MV-4-11 (cell line): ENCODE results near the gene BCAR3.

Source experiments
- DNase-seq: peaks from one replicate; lab custom pipeline; 2025; lab: John Stamatoyannopoulos, UW

Gene BCAR3

DNA sequence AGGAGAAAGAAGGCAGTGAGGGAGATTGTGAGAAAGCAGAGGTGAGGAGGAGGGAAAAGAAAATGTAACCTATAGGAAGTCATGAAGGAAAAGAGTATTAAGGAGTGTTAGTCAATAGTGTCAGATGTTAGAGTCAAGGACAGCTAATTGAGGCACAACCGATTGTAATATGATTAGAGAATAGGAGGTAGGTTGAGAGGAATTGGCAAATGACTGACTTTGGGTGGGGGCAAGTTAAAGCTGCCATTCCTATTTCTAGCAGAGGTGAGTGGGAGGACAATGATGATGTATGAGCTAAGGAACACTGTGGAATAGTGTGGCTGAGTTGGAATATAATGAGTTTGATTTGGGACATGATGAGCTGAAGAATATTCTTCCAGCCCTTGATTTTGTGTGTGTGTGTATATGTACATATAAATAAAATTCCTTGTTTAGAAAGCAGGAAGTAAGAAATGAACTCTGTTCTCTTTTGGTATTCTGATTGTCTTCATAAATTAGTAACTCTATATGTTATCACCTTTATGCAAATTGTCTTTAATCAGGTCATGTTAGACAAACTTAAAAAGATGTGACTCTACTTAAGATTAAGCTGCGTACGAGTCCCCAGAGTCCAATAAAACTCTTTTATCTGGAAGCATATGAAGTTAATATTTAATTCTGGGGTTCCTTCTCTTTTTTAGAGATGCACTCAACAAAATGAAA lies 135.3 kb downstream of the BCAR3 start:
- DNase-seq, result no peak

DNA sequence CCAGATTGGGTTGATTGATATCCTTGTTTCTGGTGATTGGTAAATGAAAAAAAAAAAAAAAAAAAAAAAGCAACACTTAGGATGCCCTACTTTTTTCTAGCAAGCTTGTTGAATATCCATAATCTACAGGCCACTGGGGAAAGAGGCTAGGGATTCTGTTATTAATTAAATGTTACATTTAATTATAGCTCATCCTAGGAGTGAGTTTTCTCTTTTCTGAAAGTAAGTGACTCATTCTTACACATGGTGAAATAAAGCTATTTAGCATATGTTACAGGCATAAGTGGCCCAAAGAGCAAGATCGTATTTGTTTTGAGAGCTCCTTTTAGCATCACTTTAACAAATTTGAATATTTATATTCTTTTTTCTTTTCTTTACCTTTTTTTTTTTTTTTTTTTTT lies 139.2 kb downstream of the BCAR3 start:
- DNase-seq, result no peak

DNA sequence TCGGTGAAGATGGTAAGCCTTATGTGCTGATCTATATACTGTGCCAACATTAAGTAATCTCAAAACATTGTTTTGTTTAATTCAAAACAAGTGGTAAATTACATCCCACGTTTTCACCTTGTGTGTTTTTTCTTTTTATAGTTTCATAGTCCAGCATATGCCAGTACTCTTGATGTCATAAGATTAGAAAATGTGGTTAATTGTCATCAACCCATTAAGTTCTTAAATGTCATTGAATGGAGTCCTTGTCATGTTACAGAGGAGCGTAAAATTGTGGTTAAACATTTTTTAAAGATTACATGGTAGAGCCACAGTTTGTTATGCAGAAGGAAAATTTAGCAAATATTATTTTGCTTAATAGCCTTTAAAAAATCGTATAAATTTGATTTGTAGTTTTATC lies 140.6 kb downstream of the BCAR3 start:
- DNase-seq, result no peak

DNA sequence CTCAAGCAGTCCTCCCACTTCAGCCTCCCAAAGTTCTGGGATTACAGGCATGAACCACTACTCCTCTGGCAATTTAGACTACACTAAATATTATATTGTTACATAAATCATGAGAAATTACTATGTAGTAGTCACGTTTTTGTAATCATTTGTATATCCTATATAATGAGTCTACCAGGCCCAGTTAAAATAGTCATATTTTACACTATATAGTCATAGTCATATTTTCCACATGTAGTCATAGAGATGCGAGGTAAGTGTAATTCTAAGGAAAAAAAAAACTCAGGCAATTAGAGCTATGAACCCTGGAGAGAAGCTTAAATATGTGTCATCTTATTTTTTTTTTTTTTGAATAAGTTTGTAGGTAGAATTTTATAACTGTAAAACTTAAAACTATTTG lies 143.7 kb downstream of the BCAR3 start:
- no peak for DNase-seq

DNA sequence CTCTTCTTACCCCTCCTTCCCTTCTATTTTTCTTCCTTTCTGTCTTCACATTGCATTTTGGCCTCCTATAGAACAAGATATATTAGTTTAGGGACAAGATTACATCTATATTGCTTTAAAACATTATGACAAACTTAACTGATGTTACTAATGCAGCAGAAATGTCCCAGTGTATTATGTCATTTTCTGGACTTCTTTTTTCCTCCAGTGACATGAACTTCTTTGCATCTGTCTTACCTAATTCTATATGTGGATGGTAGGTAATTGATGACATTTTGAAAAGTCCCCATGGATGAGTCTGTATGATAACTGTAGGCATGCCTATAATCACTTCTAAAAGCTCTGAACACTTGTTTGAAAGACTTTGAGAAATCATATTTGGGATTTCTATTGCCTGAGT lies 144.2 kb downstream of the BCAR3 start:
- no peak for DNase-seq

DNA sequence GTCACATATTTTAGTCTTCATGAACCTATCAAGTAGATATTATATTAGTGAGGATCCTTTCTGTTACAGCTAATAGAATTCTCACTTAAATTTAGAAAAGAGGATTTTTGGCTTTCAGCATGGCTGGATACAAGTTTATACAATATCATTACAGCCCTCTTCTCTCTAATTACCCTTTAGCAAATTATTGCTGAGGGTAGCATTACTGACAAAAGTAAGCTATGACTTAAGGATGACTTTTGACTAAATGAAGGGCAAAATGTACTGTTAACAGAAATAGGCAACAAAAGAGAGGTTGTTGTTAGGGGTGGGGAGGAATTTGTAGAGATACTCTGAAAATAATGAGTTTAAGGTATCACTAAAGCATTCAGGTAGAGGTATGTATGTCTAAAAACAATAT lies 148.0 kb downstream of the BCAR3 start:
- DNase-seq, result no peak

DNA sequence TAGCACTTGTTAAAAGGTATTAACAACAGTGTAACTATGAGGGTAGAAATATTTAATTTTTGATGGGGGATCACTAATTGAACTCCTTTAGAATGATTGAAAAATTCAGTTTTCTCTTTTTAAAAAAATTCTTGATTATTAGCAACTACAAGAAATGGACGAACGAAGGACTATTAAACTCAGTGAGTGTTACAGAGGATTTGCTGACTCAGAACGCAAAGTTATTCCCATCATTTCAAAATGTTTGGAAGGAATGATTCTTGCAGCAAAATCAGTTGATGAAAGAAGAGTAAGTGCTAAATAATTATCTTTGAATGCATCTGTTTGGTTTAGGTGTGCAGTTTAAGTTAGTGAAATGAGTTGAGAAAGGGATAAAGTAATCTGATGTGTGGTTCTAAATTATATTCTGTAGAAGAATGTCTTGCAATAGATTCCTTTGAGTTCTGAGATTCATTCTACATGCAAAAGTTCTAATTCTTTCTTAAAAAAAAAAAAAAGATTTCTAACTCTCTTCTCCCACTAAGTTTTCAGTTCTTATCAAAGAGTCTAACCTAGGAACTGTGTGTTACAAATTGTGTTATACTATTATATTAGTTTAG lies 148.8 kb downstream of the BCAR3 start:
- no peak for DNase-seq

DNA sequence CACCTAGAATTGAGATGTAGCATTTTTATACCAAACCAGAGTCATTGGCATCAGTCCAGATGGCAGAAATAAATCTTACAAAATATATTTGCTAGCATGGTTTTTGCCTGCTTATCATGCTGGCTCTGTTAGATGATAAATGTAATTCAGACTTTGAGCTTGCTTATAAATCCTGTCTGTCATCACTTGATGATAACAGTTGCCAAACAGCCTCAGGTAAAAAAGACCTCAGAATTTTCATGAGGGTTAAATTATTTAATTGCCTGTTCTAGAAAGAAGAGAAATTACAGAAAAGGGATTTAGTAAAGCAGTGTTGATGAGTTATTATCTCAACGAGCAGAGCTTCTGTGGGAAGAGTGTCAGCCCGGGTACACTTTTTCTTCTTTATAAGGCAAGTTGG lies 150.4 kb downstream of the BCAR3 start:
- no peak for DNase-seq

DNA sequence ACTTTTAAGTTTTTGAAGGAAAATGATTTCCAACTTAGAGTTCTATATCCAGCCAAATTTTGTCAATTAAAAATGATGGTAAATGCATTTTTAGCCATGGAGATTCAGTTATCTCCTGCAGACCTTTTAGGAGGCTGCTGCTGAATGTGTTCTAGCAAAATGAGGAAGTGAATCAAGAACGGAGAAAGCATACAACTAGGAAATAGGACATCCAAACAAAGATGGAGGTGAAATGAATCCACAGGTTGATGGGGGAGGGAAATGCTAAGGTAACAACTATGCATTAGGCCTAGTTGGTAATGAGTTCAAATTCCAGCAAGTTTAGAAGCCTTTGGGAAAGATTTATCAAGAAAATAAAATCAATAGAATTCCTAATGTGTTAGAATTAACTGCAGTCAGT lies 153.2 kb downstream of the BCAR3 start:
- DNase-seq, result peak; percentile 48

DNA sequence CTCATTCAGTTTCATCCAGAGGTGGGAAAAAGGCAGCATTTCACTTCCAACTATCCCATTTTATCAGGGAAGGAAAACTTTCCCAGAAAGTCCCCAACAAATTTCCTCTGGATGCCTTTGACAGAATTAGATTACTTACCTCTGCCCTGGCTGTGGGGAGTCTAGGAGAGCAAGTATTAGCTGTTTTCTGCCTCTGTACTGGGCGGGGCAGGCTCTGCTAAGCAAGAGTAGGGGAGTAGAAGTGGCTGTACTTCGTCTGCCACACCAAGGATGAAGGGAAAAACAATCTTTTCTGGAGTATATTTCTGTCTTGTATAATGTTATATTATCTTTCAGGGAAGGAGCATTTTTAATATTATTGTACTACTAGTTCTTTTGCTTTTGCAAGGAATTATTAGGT lies 155.2 kb downstream of the BCAR3 start:
- DNase-seq, result no peak

DNA sequence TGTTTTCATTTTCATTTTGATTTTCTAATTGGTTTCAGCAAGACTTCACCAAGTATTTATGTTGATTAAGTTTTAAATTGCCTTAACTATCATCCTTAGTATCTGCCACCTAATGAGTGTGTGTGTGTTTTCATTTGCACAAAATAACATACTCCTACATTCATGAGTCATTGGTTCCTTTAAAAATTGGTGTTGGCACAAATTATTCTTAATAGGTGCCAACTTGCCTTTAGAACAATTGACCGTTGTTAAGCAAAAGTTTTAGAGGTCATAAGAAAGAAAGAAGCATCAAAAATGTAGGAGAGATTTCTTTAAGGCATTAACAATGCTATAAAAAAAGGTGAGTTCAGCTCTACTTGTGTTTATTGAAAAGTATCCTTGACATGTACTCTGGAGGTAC lies 156.2 kb downstream of the BCAR3 start:
- DNase-seq, result no peak

DNA sequence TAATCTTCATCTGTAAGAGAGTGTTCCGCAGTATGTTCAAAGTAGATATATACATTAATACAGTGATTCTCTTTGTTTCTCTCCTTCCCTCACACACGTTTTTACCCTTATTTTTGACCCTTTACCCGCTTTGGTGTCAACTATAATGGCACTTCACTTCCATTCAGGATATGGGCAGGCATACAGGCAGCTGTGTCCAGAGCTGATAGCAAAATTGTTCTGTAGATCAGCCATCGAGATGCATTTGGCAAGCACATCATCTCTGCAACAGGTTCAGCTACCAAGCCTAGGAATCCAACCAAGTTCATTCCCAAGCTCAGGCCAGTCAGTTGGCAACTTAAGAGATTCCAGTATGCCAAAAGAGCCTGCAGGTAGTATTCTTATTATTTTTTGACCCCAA lies 158.9 kb downstream of the BCAR3 start:
- no peak for DNase-seq

DNA sequence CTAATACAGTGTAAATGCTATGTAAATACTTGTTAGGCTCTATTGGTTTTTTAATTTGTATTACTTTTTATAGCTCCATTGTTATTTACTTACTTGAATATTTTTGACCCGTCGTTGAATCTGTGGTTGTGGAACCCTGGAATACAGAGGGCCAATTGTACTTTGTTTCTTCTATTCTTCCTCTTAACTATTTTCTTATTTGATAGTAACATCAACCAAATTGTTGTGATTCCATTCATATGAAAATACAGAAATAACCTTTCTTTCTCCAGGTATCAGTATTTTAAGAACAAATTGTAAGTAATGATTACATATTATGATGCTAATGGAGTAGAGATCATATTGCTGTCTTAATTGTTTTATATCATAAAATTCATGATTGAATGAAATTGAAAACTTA lies 160.0 kb downstream of the BCAR3 start:
- DNase-seq, result no peak

DNA sequence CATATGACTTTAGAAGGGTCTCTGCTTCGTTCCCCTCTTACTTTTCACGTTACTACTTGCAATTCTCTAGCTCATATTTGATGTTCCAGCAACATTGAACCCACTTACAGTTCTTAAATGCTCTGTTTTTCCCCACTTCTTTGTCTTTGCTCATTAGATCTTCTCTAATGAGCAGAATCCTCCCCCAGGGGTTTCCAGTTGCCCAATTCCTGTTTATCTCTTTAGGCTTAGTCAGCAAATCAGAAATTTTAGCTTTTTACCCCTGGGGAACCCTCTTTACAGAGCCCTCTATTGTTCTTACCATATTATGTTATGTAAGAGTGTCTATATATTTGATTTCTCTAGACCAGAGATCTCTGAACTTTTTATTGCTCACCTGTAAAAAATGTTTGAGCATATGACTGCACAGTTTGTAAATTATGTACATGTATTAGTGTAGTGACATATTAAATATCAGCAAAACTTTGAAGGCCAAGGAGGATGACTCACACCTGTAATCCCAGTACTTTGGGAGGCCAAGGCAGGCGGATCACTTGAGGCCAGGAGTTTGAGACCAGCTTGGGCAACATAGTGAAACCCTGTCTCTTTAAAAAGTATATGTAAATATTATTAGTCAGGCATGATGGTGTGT lies 162.3 kb downstream of the BCAR3 start:
- DNase-seq, result no peak

DNA sequence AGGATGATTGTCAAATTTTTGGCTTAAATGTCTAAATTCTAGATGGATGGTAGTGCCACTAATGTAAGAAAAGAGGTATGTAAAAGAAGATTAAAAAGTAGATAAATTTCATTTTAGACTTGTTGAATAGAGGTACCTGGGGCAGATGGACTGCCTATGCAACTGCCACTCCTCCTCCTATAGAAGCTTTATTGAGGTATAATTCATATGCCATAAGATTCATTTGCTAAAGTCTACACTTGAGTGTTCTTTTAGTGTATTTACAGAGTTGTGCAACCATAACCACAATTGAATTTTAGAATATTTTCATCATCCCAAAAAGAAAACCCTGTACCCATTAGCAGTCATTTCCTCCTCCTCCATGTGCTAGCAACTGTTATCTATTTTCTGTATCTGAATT lies 163.1 kb downstream of the BCAR3 start:
- DNase-seq, result no peak

DNA sequence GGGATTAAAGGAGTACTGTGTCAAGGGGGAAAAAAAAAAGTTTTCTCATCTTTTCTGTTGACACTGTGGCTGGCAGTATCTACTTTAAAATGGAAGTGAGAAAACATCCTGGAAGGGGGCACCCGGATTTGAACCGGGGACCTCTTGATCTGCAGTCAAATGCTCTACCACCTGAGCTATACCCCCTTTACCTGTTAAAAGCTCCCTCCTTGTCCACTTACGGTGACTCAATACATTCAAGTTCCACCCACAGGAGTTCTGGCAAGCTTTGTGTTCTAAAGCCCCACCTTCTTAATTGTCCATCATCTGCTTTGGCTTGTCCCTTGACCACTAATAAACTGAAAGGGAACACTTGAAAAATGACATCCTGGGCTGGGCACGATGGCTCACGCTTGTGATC lies 165.5 kb downstream of the BCAR3 start:
- no peak for DNase-seq
